ENCODE results near the gene CDNF. TPM values are rescaled to one million over a fixed set of nuclear protein-coding genes. Genes with fewer than 3 reads are reported as not detected.

CDNF gene
- total and polyA plus RNA-seq, 2 donors (not counting 3 experiments of a cell fraction or from before 2014, with no cell fraction given), result 0.40 to 0.58 TPM

- H3K36me3 ChIP-seq (ENCODE audit: control insufficient read depth in 2 of 2, extremely low read depth in 1 of 2, insufficient read depth in 2 of 2, low read length in 2 of 2), result no peaks in the 10 kb centered on the region
- peak overlapping the region; percentile 64 for H3K9ac ChIP-seq (replicated peaks; ENCODE audit: extremely low read depth, insufficient read depth, low read length)
- H3K27me3 ChIP-seq (ENCODE audit: control insufficient read depth in 2 of 2, insufficient read depth in 2 of 2, low read length in 2 of 2), result no peaks in the 10 kb centered on the region
- ChIA-PET POLR2A (interaction anchor here (0.6 to 0.7 kb wide), 5 partner anchors 30 to 419 kb away, joined by 3 to 15 read pairs (median 5); no protein-coding TSS in a partner anchor), CTCF (interaction anchor here (0.7 kb wide), 2 partner anchors 35 to 324 kb away, joined by 3 read pairs; no protein-coding TSS in a partner anchor)
- H3K4me3 ChIP-seq (replicated peaks in 1 of 3; ENCODE audit: insufficient read depth in 1 of 3, low read depth in 1 of 3, low read length in 3 of 3), result no peak overlapping the region
- no peaks in the 10 kb centered on the region for H3K79me2 ChIP-seq (ENCODE audit: control insufficient read depth, insufficient read depth, low read length)
- H3K9me1 ChIP-seq (replicated peaks; ENCODE audit: control insufficient read depth, extremely low read depth, insufficient read depth, low read length), result no peaks in the 10 kb centered on the region
- peak overlapping the region; percentile 48 for H3K4me2 ChIP-seq (ENCODE audit: insufficient read depth, low read length)
- DNase-seq (ENCODE audit: low read depth, low spot score) (peak; percentile 100), FAIRE-seq (peak; percentile 97)
- H3K9me3 ChIP-seq (replicated peaks; ENCODE audit: control insufficient read depth, insufficient read depth, low read length), result no peaks in the 10 kb centered on the region
- dilution Hi-C loops (cut with MboI; ENCODE audit: extremely low pct_ligation_motif_present, low sequenced_read_pairs) (no loop called here), intact Hi-C loops (cut with micrococcal nuclease) (loop anchor here (1.0 to 2.0 kb wide), 9 partner anchors 15 to 284 kb away; partner anchors contain the start of genes CDNF, HSPA14, MSANTD7 and SUV39H2)
- no peaks in the 10 kb centered on the region for H4K20me1 ChIP-seq (replicated peaks; ENCODE audit: control insufficient read depth, extremely low read depth, insufficient read depth, low read length)
- TF ChIP-seq EZH2 (IDR thresholded peaks at IDR 0.05; ENCODE audit: borderline replicate concordance, low read depth, low read length, severe bottlenecking) (no peak), POLR2A (IDR thresholded peaks at IDR 0.05; ENCODE audit: low read depth, low read length) (peak; percentile 92), POLR2AphosphoS5 (IDR thresholded peaks at IDR 0.05; ENCODE audit: insufficient read depth, low read depth, low read length) (peak; percentile 98), JUN (IDR thresholded peaks at IDR 0.05; ENCODE audit: borderline replicate concordance, insufficient read depth, insufficient read length, low read depth) (peak; percentile 89), GATA2 (IDR thresholded peaks at IDR 0.05; ENCODE audit: insufficient read depth, insufficient read length, low read depth, low read length) (peak; percentile 100), FOS (IDR thresholded peaks at IDR 0.05; ENCODE audit: borderline replicate concordance, insufficient read depth, low read length) (peak; percentile 91), MAX (IDR thresholded peaks at IDR 0.05; ENCODE audit: insufficient read depth, insufficient read length) (no peak), MYC (IDR thresholded peaks at IDR 0.05; ENCODE audit: low read depth, low read length) (peak; percentile 3)
- TF ChIP-seq, protein P1, sequence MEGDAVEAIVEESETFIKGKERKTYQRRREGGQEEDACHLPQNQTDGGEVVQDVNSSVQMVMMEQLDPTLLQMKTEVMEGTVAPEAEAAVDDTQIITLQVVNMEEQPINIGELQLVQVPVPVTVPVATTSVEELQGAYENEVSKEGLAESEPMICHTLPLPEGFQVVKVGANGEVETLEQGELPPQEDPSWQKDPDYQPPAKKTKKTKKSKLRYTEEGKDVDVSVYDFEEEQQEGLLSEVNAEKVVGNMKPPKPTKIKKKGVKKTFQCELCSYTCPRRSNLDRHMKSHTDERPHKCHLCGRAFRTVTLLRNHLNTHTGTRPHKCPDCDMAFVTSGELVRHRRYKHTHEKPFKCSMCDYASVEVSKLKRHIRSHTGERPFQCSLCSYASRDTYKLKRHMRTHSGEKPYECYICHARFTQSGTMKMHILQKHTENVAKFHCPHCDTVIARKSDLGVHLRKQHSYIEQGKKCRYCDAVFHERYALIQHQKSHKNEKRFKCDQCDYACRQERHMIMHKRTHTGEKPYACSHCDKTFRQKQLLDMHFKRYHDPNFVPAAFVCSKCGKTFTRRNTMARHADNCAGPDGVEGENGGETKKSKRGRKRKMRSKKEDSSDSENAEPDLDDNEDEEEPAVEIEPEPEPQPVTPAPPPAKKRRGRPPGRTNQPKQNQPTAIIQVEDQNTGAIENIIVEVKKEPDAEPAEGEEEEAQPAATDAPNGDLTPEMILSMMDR (IDR thresholded peaks at IDR 0.05; ENCODE audit: extremely low read depth in 1 of 2, insufficient read depth in 1 of 2, low read depth in 1 of 2, low read length in 2 of 2), result no peak
- no peak overlapping the region for H2AFZ ChIP-seq (ENCODE audit: low read depth, low read length)
- BruUV-seq (replicated peaks), result no TSS peak
- H3K4me1 ChIP-seq (ENCODE audit: control insufficient read depth, extremely low read depth, insufficient read depth, low read length), result peaks cover 39% of the 10 kb centered on the region
- peak overlapping the region; percentile 90 for H3K27ac ChIP-seq (ENCODE audit: insufficient read depth, low read depth, low read length)
Measured at GRCh38 chr10:14782691-14783363, 55.0 kb downstream of the CDNF start.
